Activated CD8-positive, alpha-beta T cell treated with anti-CD3 and anti-CD28 coated beads for 36 hours (primary cell): ENCODE data around the gene MFSD2A. TPM values are rescaled to one million over a fixed set of nuclear protein-coding genes. Genes with fewer than 3 reads are reported as not detected.

Experiments
- ATAC-seq: fragments of 200-7000 bp; cut with Tn5 transposase; one replicate; pipeline ENCODE4 v1.10.0; 2021; ENCODE audit warnings: mild to moderate bottlenecking, moderate library complexity
- CTCF ChIA-PET: fragments of 350-600 bp; sonication (Branson Sonifier 250); formaldehyde crosslinking; loops from one replicate; lab custom pipeline; 2021; ENCODE audit warnings: antibody characterized with exemption; lab: Charles Lee
- POLR2A ChIA-PET: fragments of 350-600 bp; sonication (Branson Sonifier 250); formaldehyde crosslinking; loops from one replicate; lab custom pipeline; 2021; ENCODE audit warnings: antibody characterized with exemption; lab: Charles Lee
- DNase-seq: peaks from one replicate; pipeline ENCODE4 v3.0.0-alpha.2; 2020
- H3K27ac Mint-ChIP-seq: one replicate; pipeline ENCODE4 v1.8.0; 2021; ENCODE audit warnings: mild to moderate bottlenecking, mixed read lengths
- H3K27me3 Mint-ChIP-seq: one replicate; pipeline ENCODE4 v1.8.0; 2021; ENCODE audit warnings: mixed read lengths
- H3K36me3 Mint-ChIP-seq: one replicate; pipeline ENCODE4 v1.8.0; 2021; ENCODE audit warnings: low read depth, mixed read lengths
- H3K4me1 Mint-ChIP-seq: one replicate; pipeline ENCODE4 v1.8.0; 2021; ENCODE audit warnings: low read depth, mixed read lengths
- H3K4me3 Mint-ChIP-seq: one replicate; pipeline ENCODE4 v1.8.0; 2021; ENCODE audit warnings: mild to moderate bottlenecking, moderate library complexity, mixed read lengths
- H3K9me3 Mint-ChIP-seq: one replicate; pipeline ENCODE4 v1.8.0; 2021; ENCODE audit warnings: mixed read lengths
- CTCF ChIP-seq: fragments of 200-600 bp; IDR thresholded peaks from one replicate; pipeline ENCODE4 v1.8.0; 2022; ENCODE audit warnings: antibody characterized with exemption, mild to moderate bottlenecking
- intact Hi-C: fragments of 100-400 bp; cut with micrococcal nuclease; formaldehyde crosslinking; loops from one replicate; pipeline ENCODE4 v1.10.0; 2022
- total RNA-seq, 2 experiments: library from RNA; stranded (reverse); gene quantifications; one replicate each; pipeline ENCODE4 v1.2.3, GENCODE V29; 2021

MFSD2A gene
- total RNA-seq, 2 experiments from 2014 or later = 15.0 to 19.3 TPM

DNA sequence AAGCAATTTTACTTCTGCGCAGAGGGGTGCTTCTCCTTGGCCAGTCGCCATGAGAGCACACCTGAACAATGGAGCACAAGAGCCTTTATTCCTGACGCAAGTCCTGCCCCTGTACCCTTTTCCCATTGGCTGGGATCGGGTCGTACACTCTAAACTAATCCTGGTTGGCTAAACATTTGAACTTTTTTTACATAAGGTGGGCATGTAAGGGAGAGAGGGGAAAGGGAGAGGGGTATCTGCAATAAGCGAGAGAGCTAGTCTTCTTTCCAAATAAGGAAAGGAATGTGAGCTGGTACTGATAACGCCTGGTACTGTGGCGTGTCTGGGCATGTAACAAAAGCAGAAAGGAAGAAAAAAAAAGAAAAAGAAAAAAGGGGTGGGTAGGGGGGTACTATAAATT lies 21.8 kb downstream of the MFSD2A start:
- no peak overlapping the region for H3K27ac Mint-ChIP-seq
- CTCF ChIA-PET = interaction anchor here (1.2 to 18.9 kb wide), 2 partner anchors 56 to 74 kb away, joined by 4 to 293 read pairs; no protein-coding TSS in a partner anchor
- POLR2A ChIA-PET = no interaction called here
- H3K36me3 Mint-ChIP-seq = no peaks in the 10 kb centered on the region
- no peaks in the 10 kb centered on the region for H3K27me3 Mint-ChIP-seq
- ATAC-seq = no peak
- no peak for TF ChIP-seq CTCF
- H3K4me3 Mint-ChIP-seq = no peak overlapping the region
- no peak for DNase-seq
- H3K9me3 Mint-ChIP-seq = no peaks in the 10 kb centered on the region
- no peaks in the 10 kb centered on the region for H3K4me1 Mint-ChIP-seq
- intact Hi-C loops = no loop called here

- ChIA-PET CTCF (interaction anchor here (1.2 to 18.9 kb wide), 2 partner anchors 56 to 75 kb away, joined by 4 to 293 read pairs; no protein-coding TSS in a partner anchor), POLR2A (no interaction called here)
- Mint-ChIP-seq H3K27me3 (no peaks in the 10 kb centered on the region), H3K36me3 (no peaks in the 10 kb centered on the region), H3K4me1 (no peaks in the 10 kb centered on the region), H3K4me3 (no peak overlapping the region), H3K9me3 (no peaks in the 10 kb centered on the region), H3K27ac (no peak overlapping the region)
- ATAC-seq (no peak), DNase-seq (no peak)
- TF ChIP-seq CTCF = no peak
- intact Hi-C loops = no loop called here
These were observed 22.3 kb downstream of the MFSD2A start for GRCh38 chr1:39977202-39977601.

DNA sequence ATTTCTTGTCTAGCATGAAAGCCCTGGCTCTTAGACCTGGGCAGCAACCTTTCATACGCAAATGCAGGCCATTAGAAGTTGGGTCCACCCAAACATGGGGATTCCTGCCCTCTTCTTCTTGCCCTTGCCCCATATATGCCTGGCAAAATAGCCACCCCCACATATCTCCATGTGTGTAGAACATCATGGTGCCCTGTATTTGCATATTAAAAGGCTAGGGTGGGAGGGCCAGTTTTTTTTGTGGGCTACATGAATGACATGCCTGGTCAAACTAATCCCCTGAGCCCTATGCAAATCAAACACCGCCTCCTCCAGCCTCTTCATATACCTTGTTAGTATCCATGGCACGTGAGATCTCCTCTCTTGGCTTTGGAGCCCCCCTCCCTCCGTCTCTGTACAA lies 24.7 kb downstream of the MFSD2A start:
- no peaks in the 10 kb centered on the region for H3K9me3 Mint-ChIP-seq
- no peaks in the 10 kb centered on the region for H3K27me3 Mint-ChIP-seq
- H3K36me3 Mint-ChIP-seq = no peaks in the 10 kb centered on the region
- DNase-seq (no peak), ATAC-seq (no peak)
- H3K27ac Mint-ChIP-seq = no peak overlapping the region
- no peak for TF ChIP-seq CTCF
- intact Hi-C loops = no loop called here
- CTCF ChIA-PET = interaction anchor here (18.9 kb wide), 1 partner anchor 59 kb away, joined by 293 read pairs; no protein-coding TSS in a partner anchor
- POLR2A ChIA-PET = interaction anchor here (0.6 kb wide), 1 partner anchor 120 kb away, joined by 3 read pairs; no protein-coding TSS in a partner anchor
- no peak overlapping the region for H3K4me3 Mint-ChIP-seq
- no peaks in the 10 kb centered on the region for H3K4me1 Mint-ChIP-seq

GRCh38 chr1:39980555-39981313 lies 25.8 kb downstream of the MFSD2A start:
- ATAC-seq = no peak
- no peak overlapping the region for H3K27ac Mint-ChIP-seq
- intact Hi-C loops = no loop called here
- no peak for TF ChIP-seq CTCF
- ChIA-PET POLR2A (interaction anchor here (0.6 kb wide), 2 partner anchors 9 to 90 kb away, joined by 3 read pairs; no protein-coding TSS in a partner anchor), CTCF (interaction anchor here (0.7 to 18.9 kb wide), 4 partner anchors 7 to 67 kb away, joined by 3 to 293 read pairs (median 4); no protein-coding TSS in a partner anchor)
- no peaks in the 10 kb centered on the region for H3K4me1 Mint-ChIP-seq
- no peak for DNase-seq
- H3K36me3 Mint-ChIP-seq = no peaks in the 10 kb centered on the region
- no peaks in the 10 kb centered on the region for H3K27me3 Mint-ChIP-seq
- no peaks in the 10 kb centered on the region for H3K9me3 Mint-ChIP-seq
- H3K4me3 Mint-ChIP-seq = no peak overlapping the region

- no peak for ATAC-seq
- POLR2A ChIA-PET = interaction anchor here (0.6 kb wide), 1 partner anchor 90 kb away, joined by 3 read pairs; no protein-coding TSS in a partner anchor
- H3K27ac Mint-ChIP-seq = no peak overlapping the region
These were observed 26.4 kb downstream of the MFSD2A start for GRCh38 chr1:39981385-39981784.

More at GRCh38 chr1:39981385-39981784, 26.4 kb downstream of the MFSD2A start:
- CTCF ChIA-PET = interaction anchor here (1.0 to 18.9 kb wide), 3 partner anchors 8 to 61 kb away, joined by 3 to 293 read pairs (median 4); no protein-coding TSS in a partner anchor
- TF ChIP-seq CTCF = no peak
- no peak for DNase-seq
- intact Hi-C loops = no loop called here
- H3K4me1 Mint-ChIP-seq = no peaks in the 10 kb centered on the region
- no peaks in the 10 kb centered on the region for H3K27me3 Mint-ChIP-seq
- H3K9me3 Mint-ChIP-seq = no peaks in the 10 kb centered on the region
- no peak overlapping the region for H3K4me3 Mint-ChIP-seq
- H3K36me3 Mint-ChIP-seq = no peaks in the 10 kb centered on the region
